NCI-H1048 (cell line): ENCODE results near the gene RREB1.
"Not testable (repeated sequence)": the region's sequence is repeated elsewhere in the genome, so short reads cannot be mapped to it uniquely, and the experiment has no call there.

ENCODE experiments used
- DNase-seq: peaks from one replicate; lab custom pipeline; 2025; lab: John Stamatoyannopoulos, UW

The RREB1 gene

GRCh38 chr6:7263519-7263805 is 155.7 kb downstream of the RREB1 start:
- DNase-seq, result not testable (repeated sequence)

GRCh38 chr6:7264041-7264440 is 156.3 kb downstream of the RREB1 start:
- DNase-seq, result no peak

- no peak for DNase-seq
Measured at GRCh38 chr6:7264686-7265384, 157.1 kb downstream of the RREB1 start.

GRCh38 chr6:7265385-7265726 is 157.6 kb downstream of the RREB1 start:
- not testable (repeated sequence) for DNase-seq

GRCh38 chr6:7267071-7267465 is 159.3 kb downstream of the RREB1 start:
- DNase-seq, result no peak

- DNase-seq, result no peak
Measured at GRCh38 chr6:7267466-7268091, 159.8 kb downstream of the RREB1 start.

- DNase-seq, result no peak
Measured at GRCh38 chr6:7268362-7268761, 160.6 kb downstream of the RREB1 start.

- DNase-seq, result no peak
Measured at GRCh38 chr6:7268816-7269555, 161.2 kb downstream of the RREB1 start.

- no peak for DNase-seq
Measured at GRCh38 chr6:7269816-7270215, 162.1 kb downstream of the RREB1 start.

GRCh38 chr6:7270320-7271204 is 162.8 kb downstream of the RREB1 start:
- no peak for DNase-seq

- DNase-seq, result no peak
Measured at GRCh38 chr6:7271205-7271534, 163.4 kb downstream of the RREB1 start.

- DNase-seq, result no peak
Measured at GRCh38 chr6:7273709-7274108, 165.9 kb downstream of the RREB1 start.

- DNase-seq, result not testable (repeated sequence)
Measured at GRCh38 chr6:7274525-7274924, 166.8 kb downstream of the RREB1 start.

GRCh38 chr6:7276199-7276524 is 168.4 kb downstream of the RREB1 start:
- DNase-seq, result no peak

- no peak for DNase-seq
Measured at GRCh38 chr6:7282097-7282906, 174.5 kb downstream of the RREB1 start.

GRCh38 chr6:7283676-7284075 is 175.9 kb downstream of the RREB1 start:
- no peak for DNase-seq

- DNase-seq, result no peak
Measured at GRCh38 chr6:7285416-7285815, 177.7 kb downstream of the RREB1 start.

GRCh38 chr6:7290079-7290478 is 182.3 kb downstream of the RREB1 start:
- DNase-seq, result no peak

GRCh38 chr6:7292596-7293255 is 185.0 kb downstream of the RREB1 start:
- no peak for DNase-seq

- no peak for DNase-seq
Measured at GRCh38 chr6:7295916-7296315, 188.2 kb downstream of the RREB1 start.

- DNase-seq, result no peak
Measured at GRCh38 chr6:7296602-7297001, 188.8 kb downstream of the RREB1 start.
